ENCODE data around the gene CEACAM18. TPM values are rescaled to one million over a fixed set of nuclear protein-coding genes. Genes with fewer than 3 reads are reported as not detected.

The CEACAM18 gene
- total RNA-seq, 1 donor from 2014 or later, result not detected

DNA sequence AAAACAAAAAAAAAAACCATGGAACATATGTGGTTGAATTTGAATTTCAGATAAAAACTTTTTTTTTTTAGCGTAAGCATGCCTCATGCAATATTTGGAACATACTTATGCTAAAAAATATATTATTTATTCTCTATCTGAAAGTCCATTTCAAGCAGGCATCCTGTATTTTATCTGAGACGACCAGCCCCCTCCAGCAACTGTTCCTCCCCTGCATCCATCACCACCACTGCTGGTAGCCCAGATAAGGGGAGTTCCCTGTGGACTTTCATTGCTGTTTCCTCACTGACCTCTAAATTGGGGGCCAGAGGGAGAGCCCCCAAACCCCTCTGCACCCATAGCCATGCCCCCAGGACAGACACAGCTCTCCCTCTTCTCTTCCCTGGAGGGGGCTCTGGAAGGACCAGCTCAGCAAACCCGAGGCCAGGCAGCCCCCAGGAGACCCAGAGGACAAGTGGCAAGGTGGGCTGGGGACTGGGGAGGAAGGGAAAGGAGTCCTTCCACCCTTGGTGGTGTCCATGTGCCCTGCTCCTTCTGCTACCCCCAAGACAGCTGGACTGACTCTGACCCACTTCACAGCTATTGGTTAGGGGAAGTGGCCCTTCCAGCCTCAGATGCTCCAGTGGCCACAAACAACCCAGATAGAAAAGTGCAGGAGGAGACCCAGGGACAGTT is 29.9 kb downstream of the CEACAM18 start:
- FAIRE-seq, result no peak
- Histone ChIP-seq H3K27me3 (ENCODE audit: control insufficient read depth, insufficient read depth, low read length) (no peaks in the 10 kb centered on the region), H3K4me3 (ENCODE audit: low read depth, low read length) (no peak overlapping the region), H3K36me3 (ENCODE audit: control insufficient read depth, insufficient read depth, low read length) (no peaks in the 10 kb centered on the region)
- no peak for DNase-seq (ENCODE audit: low read depth)
- TF ChIP-seq, protein P1, sequence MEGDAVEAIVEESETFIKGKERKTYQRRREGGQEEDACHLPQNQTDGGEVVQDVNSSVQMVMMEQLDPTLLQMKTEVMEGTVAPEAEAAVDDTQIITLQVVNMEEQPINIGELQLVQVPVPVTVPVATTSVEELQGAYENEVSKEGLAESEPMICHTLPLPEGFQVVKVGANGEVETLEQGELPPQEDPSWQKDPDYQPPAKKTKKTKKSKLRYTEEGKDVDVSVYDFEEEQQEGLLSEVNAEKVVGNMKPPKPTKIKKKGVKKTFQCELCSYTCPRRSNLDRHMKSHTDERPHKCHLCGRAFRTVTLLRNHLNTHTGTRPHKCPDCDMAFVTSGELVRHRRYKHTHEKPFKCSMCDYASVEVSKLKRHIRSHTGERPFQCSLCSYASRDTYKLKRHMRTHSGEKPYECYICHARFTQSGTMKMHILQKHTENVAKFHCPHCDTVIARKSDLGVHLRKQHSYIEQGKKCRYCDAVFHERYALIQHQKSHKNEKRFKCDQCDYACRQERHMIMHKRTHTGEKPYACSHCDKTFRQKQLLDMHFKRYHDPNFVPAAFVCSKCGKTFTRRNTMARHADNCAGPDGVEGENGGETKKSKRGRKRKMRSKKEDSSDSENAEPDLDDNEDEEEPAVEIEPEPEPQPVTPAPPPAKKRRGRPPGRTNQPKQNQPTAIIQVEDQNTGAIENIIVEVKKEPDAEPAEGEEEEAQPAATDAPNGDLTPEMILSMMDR (IDR thresholded peaks at IDR 0.05; ENCODE audit: insufficient read depth, low read length, severe bottlenecking), result no peak

DNA sequence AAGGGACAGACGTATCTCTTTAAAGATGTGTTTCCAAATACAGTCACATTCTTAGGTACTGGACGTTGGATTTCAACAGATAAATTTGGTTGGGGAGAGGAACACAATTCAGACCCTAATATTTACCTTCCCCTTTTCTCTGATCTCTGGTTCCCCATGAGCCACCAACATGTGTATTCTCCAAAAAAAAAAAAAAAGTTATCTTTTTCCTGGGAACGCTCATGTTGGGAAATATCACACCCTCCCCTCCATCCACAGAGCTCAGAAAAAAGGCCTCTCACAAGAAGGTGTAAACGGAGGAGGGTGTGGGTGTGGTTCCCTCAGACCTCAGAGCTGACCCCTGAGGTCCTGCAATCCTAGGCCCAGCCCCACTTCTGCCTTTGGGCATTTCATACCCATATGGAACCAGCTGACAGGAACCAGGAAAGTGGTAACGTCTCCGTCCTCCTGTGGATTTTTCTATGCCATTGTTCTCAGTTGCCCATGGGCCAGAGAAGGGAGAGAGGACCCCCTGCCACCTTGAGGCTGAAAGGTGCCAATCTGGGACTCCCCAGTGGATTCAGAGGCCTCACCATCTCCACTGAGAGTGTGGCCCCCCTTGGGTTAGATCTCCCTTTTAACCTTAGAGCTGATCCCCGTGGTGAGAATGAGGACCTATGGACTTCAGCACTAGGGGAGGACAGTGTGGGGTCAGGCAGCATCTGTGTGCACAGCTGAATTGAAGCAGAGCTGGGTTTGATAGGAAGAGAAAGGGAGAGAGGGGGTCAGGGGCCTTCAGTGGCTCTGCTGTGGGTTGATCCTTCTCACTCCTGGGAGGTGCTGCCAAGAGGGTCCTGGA is 31.7 kb downstream of the CEACAM18 start:
- no peaks in the 10 kb centered on the region for H3K27me3 ChIP-seq (ENCODE audit: control insufficient read depth, insufficient read depth, low read length)
- H3K4me3 ChIP-seq (ENCODE audit: low read depth, low read length), result no peak overlapping the region
- no peaks in the 10 kb centered on the region for H3K36me3 ChIP-seq (ENCODE audit: control insufficient read depth, insufficient read depth, low read length)
- FAIRE-seq, result no peak
- DNase-seq (ENCODE audit: low read depth), result no peak
- TF ChIP-seq, protein P1 (IDR thresholded peaks at IDR 0.05; ENCODE audit: insufficient read depth, low read length, severe bottlenecking), result no peak

DNA sequence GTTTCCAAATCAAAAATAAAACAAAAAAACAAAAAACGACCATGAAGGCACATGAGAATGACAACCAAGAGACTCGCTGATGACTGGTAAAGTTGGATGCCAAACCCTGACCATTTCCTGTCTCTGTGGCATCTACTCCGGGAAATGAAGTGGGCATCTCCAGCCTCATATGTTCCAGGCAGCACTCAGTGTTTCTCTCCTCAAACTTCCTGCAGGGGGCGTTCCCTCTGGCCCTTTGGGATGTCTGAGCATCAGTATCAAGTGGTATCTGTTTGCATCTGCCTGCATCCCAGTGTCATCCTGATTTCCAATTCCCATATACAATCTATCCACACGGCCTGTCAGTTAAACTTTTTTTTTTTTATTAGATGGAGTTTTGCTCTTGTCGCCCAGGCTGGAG is 33.0 kb downstream of the CEACAM18 start:
- Histone ChIP-seq H3K36me3 (ENCODE audit: control insufficient read depth, insufficient read depth, low read length) (no peaks in the 10 kb centered on the region), H3K4me3 (ENCODE audit: low read depth, low read length) (no peak overlapping the region), H3K27me3 (ENCODE audit: control insufficient read depth, insufficient read depth, low read length) (no peaks in the 10 kb centered on the region)
- FAIRE-seq (no peak), DNase-seq (ENCODE audit: low read depth) (no peak)
- TF ChIP-seq, protein P1 (IDR thresholded peaks at IDR 0.05; ENCODE audit: insufficient read depth, low read length, severe bottlenecking), result no peak

DNA sequence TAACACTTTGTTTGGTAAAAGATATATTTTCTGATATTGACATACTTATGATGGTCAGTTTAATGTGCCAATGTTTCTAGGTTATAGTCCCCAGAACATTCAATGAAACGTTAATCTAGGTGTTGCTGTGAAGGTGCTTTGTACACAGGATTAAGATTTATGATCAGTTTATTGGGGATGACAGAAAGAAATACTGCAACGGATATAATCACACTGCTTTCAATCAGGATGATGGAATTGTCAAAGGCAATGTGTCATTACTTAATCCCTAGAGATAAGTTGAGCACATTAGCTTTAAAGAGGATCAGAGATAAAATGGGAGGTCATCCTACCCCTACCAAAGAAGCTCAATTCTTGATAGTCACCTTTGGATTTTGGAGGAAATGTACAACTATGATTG is 35.6 kb downstream of the CEACAM18 start:
- TF ChIP-seq, protein P1 (IDR thresholded peaks at IDR 0.05; ENCODE audit: insufficient read depth, low read length, severe bottlenecking), result no peak
- no peak for DNase-seq (ENCODE audit: low read depth)
- no peaks in the 10 kb centered on the region for H3K36me3 ChIP-seq (ENCODE audit: control insufficient read depth, insufficient read depth, low read length)
- no peak for FAIRE-seq
- H3K27me3 ChIP-seq (ENCODE audit: control insufficient read depth, insufficient read depth, low read length), result no peaks in the 10 kb centered on the region
- no peak overlapping the region for H3K4me3 ChIP-seq (ENCODE audit: low read depth, low read length)

DNA sequence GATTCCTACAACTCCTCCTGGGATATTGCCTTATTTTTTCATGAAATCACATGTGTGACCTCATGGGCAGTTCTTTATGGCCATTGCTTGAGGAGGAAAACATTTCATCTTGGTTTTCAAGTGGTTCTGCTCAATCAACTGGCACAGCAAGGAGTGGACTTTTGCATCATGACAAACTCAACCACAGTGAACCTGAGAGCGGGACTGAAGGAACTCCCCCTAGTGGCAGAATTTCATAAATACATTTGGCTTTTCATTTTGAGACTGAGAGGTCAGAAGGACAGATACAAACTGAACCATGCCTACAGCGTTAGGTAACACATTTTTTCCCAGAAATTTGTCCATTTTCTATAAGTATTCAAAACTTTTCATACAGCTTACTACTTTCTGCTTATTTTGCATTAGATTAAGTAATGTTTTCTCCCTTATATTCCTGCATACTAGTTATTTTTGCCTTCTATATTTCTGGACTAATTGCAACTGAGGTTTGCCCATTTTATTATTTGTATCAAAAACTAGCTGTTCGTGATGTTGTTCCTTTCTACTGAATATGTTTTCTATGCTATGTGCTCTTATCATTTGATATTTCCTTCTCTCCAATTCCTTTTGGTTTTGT is 36.6 kb downstream of the CEACAM18 start:
- no peaks in the 10 kb centered on the region for H3K27me3 ChIP-seq (ENCODE audit: control insufficient read depth, insufficient read depth, low read length)
- no peaks in the 10 kb centered on the region for H3K36me3 ChIP-seq (ENCODE audit: control insufficient read depth, insufficient read depth, low read length)
- H3K4me3 ChIP-seq (ENCODE audit: low read depth, low read length), result no peak overlapping the region
- TF ChIP-seq, protein P1 (IDR thresholded peaks at IDR 0.05; ENCODE audit: insufficient read depth, low read length, severe bottlenecking), result peak; percentile 66
- no peak for FAIRE-seq
- DNase-seq (ENCODE audit: low read depth), result peak; percentile 45
